Measurements from ENCODE around the gene TARBP2.

- TF ChIP-seq CTCF (conservative IDR thresholded peaks at IDR 0.05; ENCODE audit: low read depth, low read length): no peak
- TF ChIP-seq EZH2 (IDR thresholded peaks at IDR 0.05; ENCODE audit: low read length, unreplicated experiment): no peak
Measured at GRCh38 chr12:53505555-53506449, 4.7 kb downstream of the TARBP2 start.

Measured in PC-3 (cell line).